ENCODE measurements around the gene TMEM63A.
A peak's percentile ranks its signal among the peaks of the same experiment; 100 is the strongest.
"Not testable (repeated sequence)": the region's sequence is repeated elsewhere in the genome, so short reads cannot be mapped to it uniquely, and the experiment has no call there.

DNA sequence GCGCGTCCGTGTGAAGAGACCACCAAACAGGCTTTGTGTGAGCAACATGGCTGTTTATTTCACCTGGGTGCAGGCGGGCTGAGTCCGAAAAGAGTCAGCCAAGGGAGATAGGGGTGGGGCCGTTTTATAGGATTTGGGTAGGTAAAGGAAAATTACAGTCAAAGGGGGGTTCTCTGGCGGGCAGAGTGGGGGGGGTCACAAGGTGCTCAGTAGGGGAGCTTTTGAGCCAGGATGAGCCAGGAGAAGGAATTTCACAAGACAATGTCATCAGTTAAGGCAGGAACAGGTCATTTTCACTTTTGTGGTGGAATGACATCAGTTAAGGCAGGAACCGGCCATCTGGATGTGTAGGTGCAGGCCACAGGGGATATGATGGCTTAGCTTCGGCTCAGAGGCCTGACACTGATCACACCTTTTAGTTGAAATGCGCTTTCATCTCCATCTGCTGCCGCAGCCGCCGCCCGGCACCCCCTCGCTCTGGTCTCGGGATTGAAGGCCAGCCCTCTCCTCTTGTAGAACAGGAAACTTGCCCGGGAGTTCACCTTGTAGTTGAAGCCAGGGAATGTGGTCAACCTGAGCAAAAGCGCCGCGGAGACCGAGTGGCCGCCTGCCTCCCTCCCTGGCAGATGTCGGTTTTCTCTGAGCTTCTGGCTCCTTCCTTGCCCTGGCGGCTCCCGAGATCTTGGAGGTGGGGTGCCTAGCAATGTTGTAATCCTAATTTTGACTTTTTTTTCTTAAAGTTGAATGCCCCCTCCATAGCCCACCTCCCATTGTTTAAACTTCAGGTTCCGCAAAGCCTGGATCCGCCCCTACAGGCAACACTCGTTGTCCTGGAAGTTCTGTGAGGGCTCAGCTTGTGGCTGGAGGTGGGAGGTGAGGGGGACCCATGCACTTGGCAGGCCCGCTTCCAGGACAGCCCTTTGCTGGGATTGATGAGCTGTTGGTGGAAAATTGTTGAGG lies 71.3 kb downstream of the TMEM63A start:
- peak in 1 of 3 donors; percentile 10 for TF ChIP-seq POLR2AphosphoS5 (IDR thresholded peaks at IDR 0.05)
- TF ChIP-seq POLR2A (IDR thresholded peaks at IDR 0.05): not testable (repeated sequence)
- TF ChIP-seq, protein P1, sequence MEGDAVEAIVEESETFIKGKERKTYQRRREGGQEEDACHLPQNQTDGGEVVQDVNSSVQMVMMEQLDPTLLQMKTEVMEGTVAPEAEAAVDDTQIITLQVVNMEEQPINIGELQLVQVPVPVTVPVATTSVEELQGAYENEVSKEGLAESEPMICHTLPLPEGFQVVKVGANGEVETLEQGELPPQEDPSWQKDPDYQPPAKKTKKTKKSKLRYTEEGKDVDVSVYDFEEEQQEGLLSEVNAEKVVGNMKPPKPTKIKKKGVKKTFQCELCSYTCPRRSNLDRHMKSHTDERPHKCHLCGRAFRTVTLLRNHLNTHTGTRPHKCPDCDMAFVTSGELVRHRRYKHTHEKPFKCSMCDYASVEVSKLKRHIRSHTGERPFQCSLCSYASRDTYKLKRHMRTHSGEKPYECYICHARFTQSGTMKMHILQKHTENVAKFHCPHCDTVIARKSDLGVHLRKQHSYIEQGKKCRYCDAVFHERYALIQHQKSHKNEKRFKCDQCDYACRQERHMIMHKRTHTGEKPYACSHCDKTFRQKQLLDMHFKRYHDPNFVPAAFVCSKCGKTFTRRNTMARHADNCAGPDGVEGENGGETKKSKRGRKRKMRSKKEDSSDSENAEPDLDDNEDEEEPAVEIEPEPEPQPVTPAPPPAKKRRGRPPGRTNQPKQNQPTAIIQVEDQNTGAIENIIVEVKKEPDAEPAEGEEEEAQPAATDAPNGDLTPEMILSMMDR (IDR thresholded peaks at IDR 0.05): not testable (repeated sequence)

All from breast epithelium (tissue), 3 donors.